PC-3 (cell line): ENCODE measurements around the gene RAB20. TPM values are rescaled to one million over a fixed set of nuclear protein-coding genes. Genes with fewer than 3 reads are reported as not detected.

Experiments
- ATAC-seq: fragments of 200-7000 bp; cut with Tn5 transposase; 2 replicates; pipeline ENCODE4 v1.9.1; 2020; ENCODE audit warnings: mild to moderate bottlenecking, moderate library complexity
- BruUV-seq: library from RNA; stranded (reverse); fragments of 400-500 nt; replicated peaks from 2 replicates; lab custom pipeline; 2021; lab: Mats Ljungman, UMichigan
- CTCF ChIA-PET: fragments of 300-600 bp; sonication (Branson Sonifier 250); formaldehyde crosslinking; loops from one replicate; lab custom pipeline; 2022; ENCODE audit warnings: antibody characterized with exemption; lab: Charles Lee
- POLR2A ChIA-PET: fragments of 300-600 bp; sonication (Branson Sonifier 250); formaldehyde crosslinking; loops from one replicate; lab custom pipeline; 2022; ENCODE audit warnings: antibody characterized with exemption; ENCODE audit not compliant: unreplicated experiment; lab: Charles Lee
- DNase-seq: peaks from one replicate; pipeline ENCODE4 v3.0.0-alpha.2; 2015
- H2AFZ ChIP-seq: fragments of 300-600 bp; sonication (generic); 2 replicates; pipeline ENCODE4 v1.6.0; 2016; ENCODE audit warnings: antibody characterized with exemption, low read length
- H3F3A ChIP-seq: fragments of 300-600 bp; sonication (generic); one replicate; pipeline ENCODE4 v1.6.0; 2017; ENCODE audit warnings: antibody characterized with exemption, low read length, control low read depth, mild to moderate bottlenecking; ENCODE audit not compliant: unreplicated experiment
- H3K27ac ChIP-seq: fragments of 300-600 bp; sonication (generic); 2 replicates; pipeline ENCODE4 v1.5.1; 2016; ENCODE audit warnings: mild to moderate bottlenecking, low read length
- H3K27me3 ChIP-seq: fragments of 300-600 bp; sonication (generic); 2 replicates; pipeline ENCODE4 v1.6.1; 2016; ENCODE audit warnings: low read length, mixed read lengths
- H3K36me3 ChIP-seq: fragments of 300-600 bp; sonication (generic); 2 replicates; pipeline ENCODE4 v1.6.1; 2016; ENCODE audit warnings: low read depth, mixed run types, low read length, mixed read lengths
- H3K4me1 ChIP-seq: fragments of 300-600 bp; sonication (generic); 2 replicates; pipeline ENCODE4 v1.5.1; 2016; ENCODE audit warnings: low read length; ENCODE audit not compliant: insufficient read depth
- H3K4me2 ChIP-seq: fragments of 300-600 bp; sonication (generic); 2 replicates; pipeline ENCODE4 v1.6.0; 2016; ENCODE audit warnings: low read length
- H3K4me3 ChIP-seq: fragments of 300-600 bp; sonication (generic); 2 replicates; pipeline ENCODE4 v1.5.1; 2016; ENCODE audit warnings: mild to moderate bottlenecking, low read length, mixed read lengths
- H3K79me2 ChIP-seq: fragments of 300-600 bp; sonication (generic); 2 replicates; pipeline ENCODE4 v1.6.1; 2017; ENCODE audit warnings: low read length, mixed read lengths
- H3K9ac ChIP-seq: fragments of 300-600 bp; sonication (generic); 2 replicates; pipeline ENCODE4 v1.6.0; 2016; ENCODE audit warnings: mild to moderate bottlenecking, low read length
- H3K9me2 ChIP-seq: fragments of 300-600 bp; sonication (generic); replicated peaks from 2 replicates; pipeline ENCODE4 v1.6.1; 2016; ENCODE audit warnings: mixed run types, low read length, mixed read lengths
- H3K9me3 ChIP-seq: fragments of 300-600 bp; sonication (generic); 2 replicates; pipeline ENCODE4 v1.6.1; 2016; ENCODE audit warnings: low read length, mixed read lengths
- H4K20me1 ChIP-seq: fragments of 300-600 bp; sonication (generic); 2 replicates; pipeline ENCODE4 v1.6.1; 2016; ENCODE audit warnings: low read length, mixed read lengths
- EZH2 ChIP-seq: fragments of 300-600 bp; sonication (generic); IDR thresholded peaks from one replicate; pipeline ENCODE4 v1.6.1; 2017; ENCODE audit warnings: antibody characterized with exemption, mild to moderate bottlenecking, low read length; ENCODE audit not compliant: unreplicated experiment
- EZH2phosphoT487 ChIP-seq: fragments of 300-600 bp; sonication (generic); IDR thresholded peaks from 2 replicates; pipeline ENCODE4 v1.6.1; 2018; ENCODE audit warnings: mild to moderate bottlenecking, antibody characterized with exemption, low read length, borderline replicate concordance
- intact Hi-C: fragments of 100-400 bp; cut with micrococcal nuclease; formaldehyde crosslinking; loops from 2 replicates; pipeline ENCODE4 v1.9.0; 2023
- total RNA-seq: library from RNA; depleted of rRNA; stranded (reverse); fragments of >200 nt; gene quantifications from 2 replicates; pipeline ENCODE4 v1.2.3, GENCODE V29; 2014
- TF ChIP-seq, protein P1 (sequence below): fragments of 300-600 bp; sonication (generic); conservative IDR thresholded peaks from 2 replicates; pipeline ENCODE4 v1.5.1; 2017; ENCODE audit warnings: antibody characterized with exemption, low read depth, mild to moderate bottlenecking, low read length

Gene RAB20
- total RNA-seq, 1 experiment from 2014 or later: 22.9 TPM

DNA sequence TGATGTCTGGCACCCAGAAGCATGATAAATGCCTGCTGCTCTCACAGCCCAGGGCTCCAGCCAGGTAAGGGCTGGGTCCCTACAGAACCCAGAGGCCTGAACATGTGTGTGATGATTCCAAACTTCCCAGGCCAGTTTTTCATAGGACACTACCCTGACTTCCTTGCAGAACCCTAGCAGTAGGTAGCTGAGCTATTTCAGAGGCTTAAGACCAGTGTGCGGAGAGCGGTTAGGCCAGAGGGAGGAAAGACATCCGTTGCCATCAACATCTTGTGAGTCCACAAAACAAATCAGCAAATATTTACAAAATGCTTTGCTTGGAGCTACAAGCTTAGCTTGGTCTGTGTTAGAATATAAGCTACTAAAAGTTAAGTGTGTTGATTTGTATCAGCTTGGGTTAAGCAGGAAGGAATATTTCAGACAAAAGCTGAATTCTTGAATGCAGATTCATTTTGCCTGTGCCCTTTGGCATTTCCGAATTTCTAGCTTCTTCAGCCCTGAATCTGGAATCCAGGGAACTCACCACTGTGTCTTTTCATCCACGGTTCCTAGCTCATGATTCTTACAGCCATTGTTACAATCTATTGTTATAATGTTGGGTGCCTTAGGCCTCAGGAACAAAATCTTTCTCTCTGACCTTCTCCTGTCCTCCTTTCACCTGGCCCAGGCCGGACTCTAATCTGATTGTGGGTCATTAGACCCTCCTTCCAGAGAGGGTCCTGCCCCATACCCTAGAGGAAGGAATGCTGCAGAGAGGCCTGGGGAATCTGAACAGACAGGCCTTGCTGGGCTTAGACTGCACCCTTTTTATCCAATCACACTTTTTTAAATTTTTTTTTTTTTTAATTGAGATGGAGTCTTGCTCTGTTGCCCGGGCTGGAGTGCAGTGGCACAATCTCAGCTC lies 12.4 kb downstream of the RAB20 start:
- BruUV-seq: no TSS peak
- CTCF ChIA-PET: no interaction called here
- Histone ChIP-seq H3K36me3 (peaks cover 3% of the 10 kb centered on the region; the same call in 1 of the 2 replicates), H3K27me3 (no peaks in the 10 kb centered on the region), H3K4me1 (peaks cover 23% of the 10 kb centered on the region), H2AFZ (no peak overlapping the region), H3K79me2 (peaks cover 61% of the 10 kb centered on the region), H3F3A (no peaks in the 10 kb centered on the region), H3K4me2 (no peak overlapping the region), H3K4me3 (no peak overlapping the region), H4K20me1 (peaks cover 13% of the 10 kb centered on the region; the same call in 1 of the 2 replicates), H3K9ac (no peak overlapping the region), H3K27ac (no peak overlapping the region), H3K9me3 (no peaks in the 10 kb centered on the region), H3K9me2 (no peaks in the 10 kb centered on the region)
- intact Hi-C loops: loop anchor here (5.0 kb wide), 2 partner anchors 47 to 92 kb away; no protein-coding TSS in a partner anchor
- POLR2A ChIA-PET: no interaction called here
- ATAC-seq: no peak
- TF ChIP-seq EZH2phosphoT487: no peak
- TF ChIP-seq, protein P1, sequence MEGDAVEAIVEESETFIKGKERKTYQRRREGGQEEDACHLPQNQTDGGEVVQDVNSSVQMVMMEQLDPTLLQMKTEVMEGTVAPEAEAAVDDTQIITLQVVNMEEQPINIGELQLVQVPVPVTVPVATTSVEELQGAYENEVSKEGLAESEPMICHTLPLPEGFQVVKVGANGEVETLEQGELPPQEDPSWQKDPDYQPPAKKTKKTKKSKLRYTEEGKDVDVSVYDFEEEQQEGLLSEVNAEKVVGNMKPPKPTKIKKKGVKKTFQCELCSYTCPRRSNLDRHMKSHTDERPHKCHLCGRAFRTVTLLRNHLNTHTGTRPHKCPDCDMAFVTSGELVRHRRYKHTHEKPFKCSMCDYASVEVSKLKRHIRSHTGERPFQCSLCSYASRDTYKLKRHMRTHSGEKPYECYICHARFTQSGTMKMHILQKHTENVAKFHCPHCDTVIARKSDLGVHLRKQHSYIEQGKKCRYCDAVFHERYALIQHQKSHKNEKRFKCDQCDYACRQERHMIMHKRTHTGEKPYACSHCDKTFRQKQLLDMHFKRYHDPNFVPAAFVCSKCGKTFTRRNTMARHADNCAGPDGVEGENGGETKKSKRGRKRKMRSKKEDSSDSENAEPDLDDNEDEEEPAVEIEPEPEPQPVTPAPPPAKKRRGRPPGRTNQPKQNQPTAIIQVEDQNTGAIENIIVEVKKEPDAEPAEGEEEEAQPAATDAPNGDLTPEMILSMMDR: no peak
- no peak for TF ChIP-seq EZH2
- DNase-seq: no peak

DNA sequence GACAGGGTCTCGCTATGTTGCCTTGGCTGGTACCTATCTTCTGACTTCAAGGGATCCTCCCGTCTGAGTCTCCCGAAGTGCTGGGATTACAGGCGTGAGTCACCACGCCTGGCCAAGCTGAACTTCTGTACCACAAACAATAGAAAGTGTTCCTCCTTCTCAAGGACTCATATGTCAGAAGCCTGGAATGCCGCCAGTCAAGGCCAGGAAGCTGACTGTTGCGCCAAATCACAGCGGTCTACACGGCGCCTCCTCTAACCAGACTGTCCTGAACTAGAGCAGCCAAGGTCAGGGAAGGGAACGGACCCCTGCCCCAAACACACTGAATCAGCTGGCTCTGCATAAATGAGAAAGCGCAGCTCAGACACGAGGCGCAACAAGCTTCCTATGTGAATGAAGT lies 14.6 kb downstream of the RAB20 start:
- peak overlapping the region; percentile 67 for H3K27ac ChIP-seq
- ATAC-seq: peak; percentile 97
- no peaks in the 10 kb centered on the region for H3K9me2 ChIP-seq
- BruUV-seq: no TSS peak
- CTCF ChIA-PET: interaction anchor here (0.5 kb wide), 1 partner anchor 12 kb away, joined by 9 read pairs; no protein-coding TSS in a partner anchor
- peak overlapping the region; percentile 74 for H3K4me2 ChIP-seq
- H3K79me2 ChIP-seq: peaks cover 50% of the 10 kb centered on the region
- H3K4me3 ChIP-seq: peak overlapping the region; percentile 39; the same call in 1 of the 2 replicates
- no peaks in the 10 kb centered on the region for H3K27me3 ChIP-seq
- peaks cover 13% of the 10 kb centered on the region; the same call in 1 of the 2 replicates for H4K20me1 ChIP-seq
- H2AFZ ChIP-seq: no peak overlapping the region
- no peak for TF ChIP-seq EZH2
- no peaks in the 10 kb centered on the region for H3F3A ChIP-seq
- H3K4me1 ChIP-seq: peaks cover 23% of the 10 kb centered on the region
- H3K9me3 ChIP-seq: no peaks in the 10 kb centered on the region
- H3K36me3 ChIP-seq: peaks cover 6% of the 10 kb centered on the region; the same call in 1 of the 2 replicates
- POLR2A ChIA-PET: interaction anchor here (1.0 kb wide), 1 partner anchor 14 kb away, joined by 4 read pairs; the partner anchor contains the start of gene RAB20
- no peak overlapping the region for H3K9ac ChIP-seq
- DNase-seq: peak; percentile 94
- intact Hi-C loops: loop anchor here (1.0 to 5.0 kb wide), 3 partner anchors 14 to 90 kb away; partner anchors contain the start of gene RAB20

DNA sequence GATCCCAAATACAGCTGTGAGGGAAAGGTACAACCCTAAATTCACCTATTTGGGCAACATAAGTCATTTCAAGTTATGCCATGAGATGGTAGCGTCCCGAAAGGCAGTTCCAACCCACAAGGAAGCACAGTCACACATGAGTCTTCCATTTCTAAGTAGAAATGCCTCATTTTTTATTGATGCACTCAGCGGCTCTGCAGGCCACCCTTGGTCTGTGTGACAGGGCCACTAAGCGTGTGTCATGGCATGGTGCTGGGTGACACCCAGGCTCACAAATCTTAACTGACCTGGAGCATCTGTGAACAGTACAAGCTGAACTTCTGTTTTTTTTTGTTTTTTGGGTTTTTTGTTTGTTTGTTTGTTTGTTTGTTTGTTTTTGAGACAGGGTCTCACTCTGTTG lies 15.1 kb downstream of the RAB20 start:
- CTCF ChIA-PET: interaction anchor here (0.5 kb wide), 1 partner anchor 13 kb away, joined by 9 read pairs; no protein-coding TSS in a partner anchor
- Histone ChIP-seq H4K20me1 (peaks cover 13% of the 10 kb centered on the region; the same call in 1 of the 2 replicates), H3K36me3 (peaks cover 6% of the 10 kb centered on the region; the same call in 1 of the 2 replicates), H3K4me1 (peaks cover 23% of the 10 kb centered on the region), H3K27me3 (no peaks in the 10 kb centered on the region), H3K9me3 (no peaks in the 10 kb centered on the region), H3K27ac (peak overlapping the region; percentile 67), H3K9ac (no peak overlapping the region), H3K79me2 (peaks cover 50% of the 10 kb centered on the region), H2AFZ (no peak overlapping the region), H3K4me3 (no peak overlapping the region), H3F3A (no peaks in the 10 kb centered on the region), H3K4me2 (peak overlapping the region; percentile 74), H3K9me2 (no peaks in the 10 kb centered on the region)
- TF ChIP-seq EZH2: no peak
- TF ChIP-seq EZH2phosphoT487: no peak
- TF ChIP-seq, protein P1: no peak
- intact Hi-C loops: loop anchor here (5.0 kb wide), 2 partner anchors 44 to 89 kb away; no protein-coding TSS in a partner anchor
- ATAC-seq (peak; percentile 9; the same call in 1 of the 2 replicates), DNase-seq (peak; percentile 42)
- no TSS peak for BruUV-seq
- POLR2A ChIA-PET: interaction anchor here (1.0 kb wide), 1 partner anchor 15 kb away, joined by 4 read pairs; the partner anchor contains the start of gene RAB20
